Fibroblast of skin of left quadriceps (primary cell): ENCODE data around the gene CAMK1.

Experiments
- DNase-seq, 2 experiments: peaks; one replicate each; pipeline ENCODE4 v3.0.0-alpha.2; 2013; ENCODE audit warnings: low read depth in 2 of 2

The CAMK1 gene

GRCh38 chr3:9743548-9743947 is 26.2 kb downstream of the CAMK1 start:
- no peak for DNase-seq

- DNase-seq, result no peak
These were observed 27.2 kb downstream of the CAMK1 start for GRCh38 chr3:9742560-9742959.

- no peak for DNase-seq
These were observed 30.6 kb downstream of the CAMK1 start for GRCh38 chr3:9739181-9739580.

GRCh38 chr3:9736831-9737230 is 32.9 kb downstream of the CAMK1 start:
- DNase-seq, result no peak

GRCh38 chr3:9732740-9733115 is 37.0 kb downstream of the CAMK1 start:
- DNase-seq, result no peak

- DNase-seq, result no peak
These were observed 37.5 kb downstream of the CAMK1 start for GRCh38 chr3:9732080-9732739.

- peak; percentile 99 for DNase-seq
These were observed 38.3 kb downstream of the CAMK1 start, which contains the start of gene BRPF1 for GRCh38 chr3:9731206-9732079. Gene BRPF1 (plus strand): TSS chr3:9731735. CDS start chr3:9734141, 2,406 bp downstream.

GRCh38 chr3:9730657-9731205 is 39.0 kb downstream of the CAMK1 start:
- no peak for DNase-seq

GRCh38 chr3:9729419-9729818 is 40.3 kb downstream of the CAMK1 start:
- DNase-seq, result no peak

GRCh38 chr3:9727743-9728142 is 42.0 kb downstream of the CAMK1 start:
- DNase-seq, result no peak

- no peak for DNase-seq
These were observed 42.6 kb downstream of the CAMK1 start for GRCh38 chr3:9727041-9727595.

GRCh38 chr3:9725775-9726515 is 43.8 kb downstream of the CAMK1 start:
- DNase-seq, result no peak

GRCh38 chr3:9721700-9722060 is 48.1 kb downstream of the CAMK1 start:
- no peak for DNase-seq

- no peak for DNase-seq
These were observed 48.6 kb downstream of the CAMK1 start for GRCh38 chr3:9721015-9721699.

- no peak for DNase-seq
These were observed 51.6 kb downstream of the CAMK1 start for GRCh38 chr3:9718118-9718517.

GRCh38 chr3:9717563-9717962 is 52.2 kb downstream of the CAMK1 start:
- no peak for DNase-seq

GRCh38 chr3:9716801-9717555 is 52.8 kb downstream of the CAMK1 start:
- no peak for DNase-seq

- peak; percentile 60 to 64 for DNase-seq
These were observed 53.8 kb downstream of the CAMK1 start for GRCh38 chr3:9715764-9716437.

- no peak for DNase-seq
These were observed 54.6 kb downstream of the CAMK1 start for GRCh38 chr3:9715136-9715535.

- DNase-seq, result no peak
These were observed 56.6 kb downstream of the CAMK1 start for GRCh38 chr3:9713142-9713541.
